GM12878 (cell line): ENCODE results near the gene TOX4. TPM values are rescaled to one million over a fixed set of nuclear protein-coding genes. Genes with fewer than 3 reads are reported as not detected.

Experiments used
- ATAC-seq: fragments of 200-7000 bp; cut with Tn5 transposase; 3 replicates; pipeline ENCODE4 v1.9.1; 2020; ENCODE audit warnings: mild to moderate bottlenecking, moderate library complexity
- BruUV-seq: library from RNA; stranded (reverse); fragments of 400-500 nt; replicated peaks from 2 replicates; lab custom pipeline; 2021; lab: Mats Ljungman, UMichigan
- CTCF ChIA-PET: fragments of 300-600 bp; sonication (Branson Sonifier 250); formaldehyde crosslinking; extraction: SDS; loops from one replicate; lab custom pipeline; 2021; ENCODE audit warnings: inconsistent platforms; lab: Yijun Ruan, JAX
- POLR2A ChIA-PET: fragments of 350-600 bp; formaldehyde crosslinking; extraction: SDS; loops from one replicate; lab custom pipeline; 2021; ENCODE audit warnings: inconsistent platforms; lab: Charles Lee
- RAD21 ChIA-PET: fragments of 300-600 bp; sonication (Branson Sonifier 250); formaldehyde crosslinking; loops from one replicate; lab custom pipeline; 2023; ENCODE audit warnings: antibody characterized with exemption; ENCODE audit not compliant: unreplicated experiment; lab: Charles Lee
- SMC1A ChIA-PET: fragments of 300-600 bp; sonication (Branson Sonifier 250); formaldehyde crosslinking; loops from one replicate; lab custom pipeline; 2023; ENCODE audit not compliant: unreplicated experiment, uncharacterized antibody; lab: Charles Lee
- DNase-seq: peaks from one replicate; pipeline ENCODE4 v3.0.0-alpha.2; 2011; ENCODE audit warnings: low read depth, low spot score
- FAIRE-seq: peaks from 3 replicates; lab custom pipeline; 2011; peaks lifted over from hg19 to GRCh38; lab: Jason Lieb, UNC
- H2AFZ ChIP-seq: 2 replicates; pipeline ENCODE4 v1.6.0; 2011; ENCODE audit warnings: low read depth, low read length, control low read depth; ENCODE audit not compliant: control insufficient read depth
- H3K27ac ChIP-seq: 2 replicates; pipeline ENCODE4 v1.5.1; 2011; ENCODE audit warnings: control low read depth; ENCODE audit not compliant: control insufficient read depth, insufficient read depth
- H3K27me3 ChIP-seq, 2 experiments: replicated peaks in 1 of 2; 2 replicates each; pipeline versions ENCODE4 v1.6.0 to v1.6.1; 2011; ENCODE audit warnings: low read length in 1 of 2; ENCODE audit not compliant: control insufficient read depth in 2 of 2, insufficient read depth in 2 of 2
- H3K36me3 ChIP-seq, 2 experiments: 2 replicates each; pipeline ENCODE4 v1.5.1; 2011; ENCODE audit warnings: low read length in 1 of 2; ENCODE audit not compliant: control insufficient read depth in 2 of 2, insufficient read depth in 2 of 2
- H3K4me1 ChIP-seq: 2 replicates; pipeline ENCODE4 v1.6.1; 2011; ENCODE audit warnings: mild to moderate bottlenecking, low read length, moderate library complexity, mixed read lengths; ENCODE audit not compliant: control insufficient read depth, insufficient read depth
- H3K4me2 ChIP-seq: 2 replicates; pipeline ENCODE4 v1.6.0; 2011; ENCODE audit warnings: control low read depth; ENCODE audit not compliant: control insufficient read depth, insufficient read depth
- H3K4me3 ChIP-seq: fragments of 200-600 bp; sonication (generic); 2 replicates; pipeline ENCODE4 v1.5.1; 2016
- H3K79me2 ChIP-seq: 2 replicates; pipeline ENCODE4 v1.6.0; 2011; ENCODE audit warnings: low read length; ENCODE audit not compliant: control insufficient read depth, insufficient read depth
- H3K9ac ChIP-seq: 2 replicates; pipeline ENCODE4 v1.8.0; 2011; ENCODE audit warnings: low read length, control low read depth, mixed read lengths; ENCODE audit not compliant: control insufficient read depth, insufficient read depth
- H3K9me3 ChIP-seq: replicated peaks from 3 replicates; pipeline ENCODE4 v1.5.1; 2011; ENCODE audit warnings: mild to moderate bottlenecking, low read length; ENCODE audit not compliant: control insufficient read depth, insufficient read depth
- H4K20me1 ChIP-seq: 2 replicates; pipeline ENCODE4 v1.6.0; 2011; ENCODE audit not compliant: control insufficient read depth, insufficient read depth
- ASH2L ChIP-seq: fragments of 300-600, 200-600 bp; sonication (generic); IDR thresholded peaks from 2 replicates; pipeline ENCODE4 v1.6.1; 2017; ENCODE audit warnings: low read depth, mild to moderate bottlenecking, borderline replicate concordance
- CEBPB ChIP-seq, 2 experiments: fragments of 150-350 bp in 1 of 2; IDR thresholded peaks; 2 replicates each; pipeline ENCODE4 v1.6.1; 2012 to 2014; ENCODE audit warnings: low read depth in 2 of 2, low read length in 2 of 2, borderline replicate concordance in 1 of 2, inconsistent platforms in 1 of 2
- CEBPZ ChIP-seq: fragments of 150-350 bp; IDR thresholded peaks from 2 replicates; pipeline ENCODE4 v1.6.1; 2016; ENCODE audit warnings: low read depth, low read length
- CREM ChIP-seq: IDR thresholded peaks from 2 replicates; pipeline ENCODE4 v1.6.1; 2014; ENCODE audit warnings: antibody characterized with exemption, low read depth
- FOXM1 ChIP-seq: IDR thresholded peaks from 2 replicates; pipeline ENCODE4 v1.6.1; 2012; ENCODE audit warnings: low read depth, mild to moderate bottlenecking, inconsistent platforms, low read length, moderate library complexity
- NRF1 ChIP-seq: conservative IDR thresholded peaks from 2 replicates; pipeline ENCODE4 v1.6.1; 2011; ENCODE audit warnings: mild to moderate bottlenecking, low read depth, low read length, improper control_type of control experiment
- RB1 ChIP-seq: fragments of 450-650 bp; formaldehyde crosslinking; IDR thresholded peaks from 2 replicates; pipeline ENCODE4 v1.6.1; 2017; ENCODE audit warnings: mild to moderate bottlenecking, borderline replicate concordance
- TARDBP ChIP-seq: IDR thresholded peaks from 2 replicates; pipeline ENCODE4 v1.6.1; 2016; ENCODE audit warnings: borderline replicate concordance
- TBL1XR1 ChIP-seq: IDR thresholded peaks from 2 replicates; pipeline ENCODE4 v1.6.1; 2012; ENCODE audit warnings: low read depth, low read length, improper control_type of control experiment
- YY1 ChIP-seq: IDR thresholded peaks from 2 replicates; pipeline ENCODE4 v1.6.1; 2011; ENCODE audit warnings: low read depth, mild to moderate bottlenecking, low read length
- ZBTB33 ChIP-seq: fragments of 450-650 bp; IDR thresholded peaks from 2 replicates; pipeline ENCODE4 v1.6.1; 2017; ENCODE audit warnings: mild to moderate bottlenecking
- ZNF687 ChIP-seq: fragments of 450-650 bp; IDR thresholded peaks from 2 replicates; pipeline ENCODE4 v1.6.1; 2017; ENCODE audit warnings: mild to moderate bottlenecking, moderate library complexity
- WGBS: methylation state at CpG from one replicate; pipeline ENCODE4 v1.1.6; 2016; ENCODE audit warnings: low lambda C conversion rate; ENCODE audit not compliant: insufficient replicate concordance, insufficient coverage; ENCODE audit errors: missing lambda C conversion rate; 5-methylcytosine and 5-hydroxymethylcytosine counted together
- in situ Hi-C: fragments of 300-500 bp; cut with MboI; formaldehyde crosslinking; loops from 9 replicates; pipeline ENCODE4 v1.14.3; 2018; ENCODE audit warnings: mixed read lengths
- intact Hi-C: fragments of 100-400 bp; cut with micrococcal nuclease; formaldehyde crosslinking; loops from one replicate; pipeline ENCODE4 v1.14.2; 2022; ENCODE audit not compliant: unreplicated experiment
- polyA plus RNA-seq, 11 experiments: library from polyadenylated mRNA; depleted of rRNA in 4 of 11; unstranded in 6 of 11; stranded (reverse) in 5 of 11; fragments of >200 nt; fragmentation: Nextera tagmentation in 4 of 11; fragmentation: Illumina TruSeq in 1 of 11; extraction: Ambion mirVana in 4 of 11; extraction: Trizol in 1 of 11; gene quantifications; 1 replicate in 1 of 11; 2 replicates in 10 of 11; pipeline versions ENCODE4 v1.2.1 to v1.2.3, GENCODE V29; 2011 to 2016; ENCODE audit warnings: inconsistent platforms in 2 of 11, missing spikeins in 2 of 11, low read depth in 1 of 11
- total RNA-seq, 4 experiments: library from RNA; depleted of rRNA in 3 of 4; stranded (reverse); fragments of >200 nt in 3 of 4; fragmentation: Illumina TruSeq in 1 of 4; extraction: Trizol in 1 of 4; gene quantifications; 2 replicates each; pipeline versions ENCODE4 v1.2.1 to v1.2.3, GENCODE V29; 2013 to 2021

Gene TOX4
- total and polyA plus RNA-seq, 10 of the 15 experiments (the other 5 are each of a cell fraction or from before 2014, with no cell fraction given), result 18.4 to 113 (median 55.2) TPM

- BruUV-seq, result no TSS peak
- Histone ChIP-seq H3K79me2 (no peaks in the 10 kb centered on the region), H3K36me3 (no peaks in the 10 kb centered on the region), H3K4me3 (no peak overlapping the region), H2AFZ (no peak overlapping the region), H3K27me3 (peaks cover 5 to 7% of the 10 kb centered on the region in 2 experiments), H3K9ac (no peak overlapping the region), H3K4me2 (no peak overlapping the region), H3K9me3 (no peaks in the 10 kb centered on the region), H3K4me1 (no peaks in the 10 kb centered on the region), H3K27ac (no peak overlapping the region), H4K20me1 (no peaks in the 10 kb centered on the region)
- intact Hi-C loops (no loop called here), in situ Hi-C loops (no loop called here)
- FAIRE-seq (no peak), DNase-seq (no peak), ATAC-seq (no peak)
- 0% methylated on average over 3 of the region's 3 CpGs for WGBS
- ChIA-PET SMC1A (interaction anchor here (1.2 to 2.8 kb wide), 2 partner anchors 12 to 41 kb away, joined by 5 to 10 read pairs; partner anchors contain the start of gene SALL2), CTCF (interaction anchor here (0.8 to 1.9 kb wide), 3 partner anchors 17 to 51 kb away, joined by 3 to 11 read pairs (median 3); no protein-coding TSS in a partner anchor), POLR2A (interaction anchor here (1.2 kb wide), 1 partner anchor 35 kb away, joined by 3 read pairs; no protein-coding TSS in a partner anchor), RAD21 (no interaction called here)
- TF ChIP-seq CEBPB (IDR thresholded peaks at IDR 0.05; ENCODE audit: borderline replicate concordance in 1 of 2, low read depth in 2 of 2, low read length in 2 of 2) (no peak), ASH2L (no peak), ZNF687 (no peak), CREM (no peak), RB1 (no peak), NRF1 (no peak), TBL1XR1 (no peak), TARDBP (no peak), YY1 (no peak), CEBPZ (no peak), ZBTB33 (no peak), FOXM1 (no peak)
These were observed 62.4 kb downstream of the TOX4 start for GRCh38 chr14:21539189-21539940.
